ENCODE results near the gene NT5DC4.

NT5DC4 gene

GRCh38 chr2:112772322-112772721 is 51.5 kb downstream of the NT5DC4 start:
- 75% methylated on average over 3 of the region's 4 CpGs for WGBS
- Histone ChIP-seq H3K4me2 (ENCODE audit: low read length, poor library complexity, severe bottlenecking) (no peak overlapping the region), H3K18ac (ENCODE audit: low read depth in 1 of 2, low read length in 2 of 2) (no peak overlapping the region), H4K8ac (ENCODE audit: low read length) (no peak overlapping the region), H3K9ac (ENCODE audit: low read length) (no peak overlapping the region), H3K4ac (ENCODE audit: low read depth in 1 of 2, low read length in 2 of 2) (no peak overlapping the region), H3K36me3 (ENCODE audit: control insufficient read depth in 1 of 2, insufficient read depth in 2 of 2, low read depth in 1 of 2, low read length in 2 of 2) (no peaks in the 10 kb centered on the region), H2BK15ac (ENCODE audit: low read depth, poor library complexity, severe bottlenecking) (no peak overlapping the region), H2AFZ (ENCODE audit: low read depth, low read length) (no peak overlapping the region), H3K27me3 (ENCODE audit: control insufficient read depth in 1 of 2, insufficient read depth in 1 of 2, low read length in 2 of 2) (no peaks in the 10 kb centered on the region), H3K14ac (ENCODE audit: low read length in 2 of 2) (no peak overlapping the region), H3K79me1 (replicated peaks; ENCODE audit: low read length, poor library complexity, severe bottlenecking) (no peaks in the 10 kb centered on the region), H2BK5ac (ENCODE audit: low read depth, low read length, poor library complexity, severe bottlenecking) (no peak overlapping the region), H3K4me3 (ENCODE audit: insufficient read depth in 1 of 2, low read depth in 1 of 2, low read length in 2 of 2) (no peak overlapping the region), H2AK5ac (ENCODE audit: low read length, severe bottlenecking) (no peak overlapping the region), H3K27ac (ENCODE audit: low read length, poor library complexity, severe bottlenecking) (no peak overlapping the region), H2BK12ac (ENCODE audit: low read length in 2 of 2) (no peak overlapping the region), H3K9me3 (ENCODE audit: control insufficient read depth, low read length) (no peaks in the 10 kb centered on the region), H3K23ac (ENCODE audit: low read length in 2 of 2) (no peak overlapping the region), H2BK120ac (ENCODE audit: low read depth, low read length) (no peak overlapping the region), H4K91ac (ENCODE audit: low read length) (no peak overlapping the region), H3K4me1 (ENCODE audit: control insufficient read depth, insufficient read depth, low read depth, low read length) (no peaks in the 10 kb centered on the region)
- no peak for DNase-seq

DNA sequence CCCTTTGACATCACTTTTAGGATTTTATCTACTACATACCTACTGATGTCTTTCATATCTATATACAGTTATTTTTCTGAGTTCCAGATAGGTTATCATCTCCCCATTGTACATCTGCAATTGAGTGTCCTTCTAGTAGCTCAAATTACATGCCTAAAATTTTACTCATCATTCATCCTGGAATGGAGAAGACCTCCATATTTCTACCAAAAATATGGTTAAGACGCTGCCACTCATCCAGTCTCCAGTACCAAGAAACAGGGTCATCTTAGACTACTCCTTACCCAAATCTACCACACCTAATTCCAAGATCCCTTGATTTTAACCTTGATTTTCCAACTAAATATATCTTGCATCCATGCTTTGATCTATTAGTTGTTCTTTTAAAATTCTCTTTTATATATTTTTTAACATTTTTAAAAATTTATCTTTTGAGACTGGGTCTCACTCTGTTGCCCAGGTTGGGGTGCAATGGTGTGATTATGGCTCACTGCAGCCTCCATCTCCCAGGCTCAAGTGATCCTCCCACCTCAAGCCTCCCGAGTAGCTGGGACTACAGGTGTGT is 52.2 kb downstream of the NT5DC4 start:
- no peak overlapping the region for H3K4ac ChIP-seq (ENCODE audit: low read depth in 1 of 2, low read length in 2 of 2)
- no peaks in the 10 kb centered on the region for H3K79me1 ChIP-seq (replicated peaks; ENCODE audit: low read length, poor library complexity, severe bottlenecking)
- no peak overlapping the region for H3K4me3 ChIP-seq (ENCODE audit: insufficient read depth in 1 of 2, low read depth in 1 of 2, low read length in 2 of 2)
- H3K27me3 ChIP-seq (ENCODE audit: control insufficient read depth in 1 of 2, insufficient read depth in 1 of 2, low read length in 2 of 2) = no peaks in the 10 kb centered on the region
- no peak overlapping the region for H3K23ac ChIP-seq (ENCODE audit: low read length in 2 of 2)
- no peak overlapping the region for H2AFZ ChIP-seq (ENCODE audit: low read depth, low read length)
- no peak overlapping the region for H2BK5ac ChIP-seq (ENCODE audit: low read depth, low read length, poor library complexity, severe bottlenecking)
- no peak overlapping the region for H3K27ac ChIP-seq (ENCODE audit: low read length, poor library complexity, severe bottlenecking)
- no peaks in the 10 kb centered on the region for H3K36me3 ChIP-seq (ENCODE audit: control insufficient read depth in 1 of 2, insufficient read depth in 2 of 2, low read depth in 1 of 2, low read length in 2 of 2)
- no peak overlapping the region for H2AK5ac ChIP-seq (ENCODE audit: low read length, severe bottlenecking)
- 40% methylated on average over 1 of the region's 2 CpGs for WGBS
- no peak overlapping the region for H3K14ac ChIP-seq (ENCODE audit: low read length in 2 of 2)
- H4K91ac ChIP-seq (ENCODE audit: low read length) = no peak overlapping the region
- no peak overlapping the region for H2BK15ac ChIP-seq (ENCODE audit: low read depth, poor library complexity, severe bottlenecking)
- no peak overlapping the region for H3K4me2 ChIP-seq (ENCODE audit: low read length, poor library complexity, severe bottlenecking)
- no peaks in the 10 kb centered on the region for H3K4me1 ChIP-seq (ENCODE audit: control insufficient read depth, insufficient read depth, low read depth, low read length)
- no peak overlapping the region for H4K8ac ChIP-seq (ENCODE audit: low read length)
- no peak for DNase-seq
- H3K9ac ChIP-seq (ENCODE audit: low read length) = no peak overlapping the region
- no peak overlapping the region for H2BK12ac ChIP-seq (ENCODE audit: low read length in 2 of 2)
- no peaks in the 10 kb centered on the region for H3K9me3 ChIP-seq (ENCODE audit: control insufficient read depth, low read length)
- peak overlapping the region; percentile 34 for H2BK120ac ChIP-seq (ENCODE audit: low read depth, low read length)
- H3K18ac ChIP-seq (ENCODE audit: low read depth in 1 of 2, low read length in 2 of 2) = no peak overlapping the region

DNA sequence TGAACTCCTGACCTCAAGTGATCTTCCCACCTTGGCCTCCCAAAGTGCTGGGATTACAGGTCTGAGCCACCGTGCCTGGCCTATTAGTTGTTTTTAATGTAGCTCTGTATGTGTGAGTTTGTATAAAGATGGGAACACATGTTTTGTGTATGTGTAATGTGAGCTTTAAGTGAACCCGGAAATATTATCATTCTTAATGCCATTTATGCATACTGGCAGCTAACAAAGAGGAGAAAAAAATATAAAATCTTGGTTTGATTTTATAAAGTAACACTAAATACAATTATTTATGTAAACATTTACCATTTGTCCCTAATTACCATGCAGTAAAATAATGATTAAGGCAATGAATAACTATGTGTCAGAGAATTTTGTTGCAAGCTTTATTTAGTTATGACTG is 52.7 kb downstream of the NT5DC4 start:
- H2BK12ac ChIP-seq (ENCODE audit: low read length in 2 of 2) = no peak overlapping the region
- no peak overlapping the region for H3K14ac ChIP-seq (ENCODE audit: low read length in 2 of 2)
- no peak overlapping the region for H2BK120ac ChIP-seq (ENCODE audit: low read depth, low read length)
- H3K27me3 ChIP-seq (ENCODE audit: control insufficient read depth in 1 of 2, insufficient read depth in 1 of 2, low read length in 2 of 2) = no peaks in the 10 kb centered on the region
- H3K4me3 ChIP-seq (ENCODE audit: insufficient read depth in 1 of 2, low read depth in 1 of 2, low read length in 2 of 2) = no peak overlapping the region
- no peak overlapping the region for H2AFZ ChIP-seq (ENCODE audit: low read depth, low read length)
- H3K18ac ChIP-seq (ENCODE audit: low read depth in 1 of 2, low read length in 2 of 2) = no peak overlapping the region
- no peak overlapping the region for H2BK15ac ChIP-seq (ENCODE audit: low read depth, poor library complexity, severe bottlenecking)
- H3K4me2 ChIP-seq (ENCODE audit: low read length, poor library complexity, severe bottlenecking) = no peak overlapping the region
- no peaks in the 10 kb centered on the region for H3K9me3 ChIP-seq (ENCODE audit: control insufficient read depth, low read length)
- no peak overlapping the region for H4K91ac ChIP-seq (ENCODE audit: low read length)
- 45% methylated on average over 1 of the region's 2 CpGs for WGBS
- no peak for DNase-seq
- no peak overlapping the region for H3K9ac ChIP-seq (ENCODE audit: low read length)
- H4K8ac ChIP-seq (ENCODE audit: low read length) = no peak overlapping the region
- H3K4ac ChIP-seq (ENCODE audit: low read depth in 1 of 2, low read length in 2 of 2) = no peak overlapping the region
- H2BK5ac ChIP-seq (ENCODE audit: low read depth, low read length, poor library complexity, severe bottlenecking) = no peak overlapping the region
- no peak overlapping the region for H2AK5ac ChIP-seq (ENCODE audit: low read length, severe bottlenecking)
- H3K4me1 ChIP-seq (ENCODE audit: control insufficient read depth, insufficient read depth, low read depth, low read length) = no peaks in the 10 kb centered on the region
- no peak overlapping the region for H3K23ac ChIP-seq (ENCODE audit: low read length in 2 of 2)
- H3K36me3 ChIP-seq (ENCODE audit: control insufficient read depth in 1 of 2, insufficient read depth in 2 of 2, low read depth in 1 of 2, low read length in 2 of 2) = no peaks in the 10 kb centered on the region
- H3K27ac ChIP-seq (ENCODE audit: low read length, poor library complexity, severe bottlenecking) = no peak overlapping the region
- H3K79me1 ChIP-seq (replicated peaks; ENCODE audit: low read length, poor library complexity, severe bottlenecking) = no peaks in the 10 kb centered on the region

GRCh38 chr2:112774536-112775285 is 53.9 kb downstream of the NT5DC4 start:
- no peak for DNase-seq
- Histone ChIP-seq H3K9me3 (ENCODE audit: control insufficient read depth, low read length) (no peaks in the 10 kb centered on the region), H3K4me1 (ENCODE audit: control insufficient read depth, insufficient read depth, low read depth, low read length) (no peaks in the 10 kb centered on the region), H3K14ac (ENCODE audit: low read length in 2 of 2) (no peak overlapping the region), H3K79me1 (replicated peaks; ENCODE audit: low read length, poor library complexity, severe bottlenecking) (no peaks in the 10 kb centered on the region), H3K27ac (ENCODE audit: low read length, poor library complexity, severe bottlenecking) (no peak overlapping the region), H2BK120ac (ENCODE audit: low read depth, low read length) (no peak overlapping the region), H2AK5ac (ENCODE audit: low read length, severe bottlenecking) (no peak overlapping the region), H3K23ac (ENCODE audit: low read length in 2 of 2) (no peak overlapping the region), H2BK15ac (ENCODE audit: low read depth, poor library complexity, severe bottlenecking) (no peak overlapping the region), H3K4me2 (ENCODE audit: low read length, poor library complexity, severe bottlenecking) (no peak overlapping the region), H3K4ac (ENCODE audit: low read depth in 1 of 2, low read length in 2 of 2) (no peak overlapping the region), H2BK5ac (ENCODE audit: low read depth, low read length, poor library complexity, severe bottlenecking) (no peak overlapping the region), H2BK12ac (ENCODE audit: low read length in 2 of 2) (no peak overlapping the region), H3K36me3 (ENCODE audit: control insufficient read depth in 1 of 2, insufficient read depth in 2 of 2, low read depth in 1 of 2, low read length in 2 of 2) (no peaks in the 10 kb centered on the region), H3K9ac (ENCODE audit: low read length) (no peak overlapping the region), H3K18ac (ENCODE audit: low read depth in 1 of 2, low read length in 2 of 2) (no peak overlapping the region), H4K8ac (ENCODE audit: low read length) (no peak overlapping the region), H3K4me3 (ENCODE audit: insufficient read depth in 1 of 2, low read depth in 1 of 2, low read length in 2 of 2) (no peak overlapping the region), H4K91ac (ENCODE audit: low read length) (no peak overlapping the region), H2AFZ (ENCODE audit: low read depth, low read length) (no peak overlapping the region), H3K27me3 (ENCODE audit: control insufficient read depth in 1 of 2, insufficient read depth in 1 of 2, low read length in 2 of 2) (no peaks in the 10 kb centered on the region)
- WGBS = 87% methylated on average over 2 of the region's 3 CpGs

All from mesenchymal stem cell (in vitro differentiated cells and primary cell).